GM18861 (cell line): ENCODE measurements around the gene CCDC43.
A peak's percentile ranks its signal among the peaks of the same experiment; 100 is the strongest.
"Not testable (repeated sequence)": the region's sequence is repeated elsewhere in the genome, so short reads cannot be mapped to it uniquely, and the experiment has no call there.

Experiments
- ATAC-seq: cut with Tn5 transposase; IDR thresholded peaks from one replicate; pipeline ENCODE4 v1.9.1; 2021; ENCODE audit not compliant: unreplicated experiment

CCDC43 gene

GRCh38 chr17:44689477-44690217 lies at the start of gene CCDC43:
CCDC43 (minus strand) TSS chr17:44689776; CDS start chr17:44689753, 23 bp downstream.
- ATAC-seq: peak; percentile 77

GRCh38 chr17:44738214-44738906 lies 48.8 kb upstream of the CCDC43 start:
- peak; percentile 52 for ATAC-seq

- no peak for ATAC-seq
Measured at GRCh38 chr17:44736551-44737240, 47.1 kb upstream of the CCDC43 start.

- no peak for ATAC-seq
Measured at GRCh38 chr17:44734272-44734671, 44.7 kb upstream of the CCDC43 start.

GRCh38 chr17:44733753-44734152 lies 44.2 kb upstream of the CCDC43 start:
- ATAC-seq: no peak

GRCh38 chr17:44726121-44726520 lies 36.5 kb upstream of the CCDC43 start:
- not testable (repeated sequence) for ATAC-seq

GRCh38 chr17:44722254-44722653 lies 32.7 kb upstream of the CCDC43 start:
- no peak for ATAC-seq

- no peak for ATAC-seq
Measured at GRCh38 chr17:44719444-44719843, 29.9 kb upstream of the CCDC43 start.

GRCh38 chr17:44708401-44709263 lies 19.1 kb upstream of the CCDC43 start, which contains the start of gene DBF4B:
DBF4B (plus strand) TSS chr17:44708665; CDS start chr17:44708821, 156 bp downstream.
- no peak for ATAC-seq

GRCh38 chr17:44707755-44708400 lies 18.3 kb upstream of the CCDC43 start:
- no peak for ATAC-seq

GRCh38 chr17:44700288-44700687 lies 10.7 kb upstream of the CCDC43 start:
- ATAC-seq: not testable (repeated sequence)

- no peak for ATAC-seq
Measured at GRCh38 chr17:44693609-44694008, 4.0 kb upstream of the CCDC43 start.

GRCh38 chr17:44690746-44691306 lies 1.2 kb upstream of the CCDC43 start:
- not testable (repeated sequence) for ATAC-seq

- no peak for ATAC-seq
Measured at GRCh38 chr17:44688675-44689476, 700 bp downstream of the CCDC43 start.

- ATAC-seq: no peak
Measured at GRCh38 chr17:44688200-44688599, 1.4 kb downstream of the CCDC43 start.

GRCh38 chr17:44687756-44688155 lies 1.8 kb downstream of the CCDC43 start:
- ATAC-seq: no peak

GRCh38 chr17:44683303-44683702 lies 6.3 kb downstream of the CCDC43 start:
- not testable (repeated sequence) for ATAC-seq

- no peak for ATAC-seq
Measured at GRCh38 chr17:44677136-44677535, 12.4 kb downstream of the CCDC43 start.

GRCh38 chr17:44673893-44674292 lies 15.7 kb downstream of the CCDC43 start:
- no peak for ATAC-seq
